GM12872 (cell line): Measurements from ENCODE around the gene GIMAP1.

Experiments used
- CTCF ChIP-seq: IDR thresholded peaks from 3 replicates; pipeline ENCODE4 v1.5.1; 2011; ENCODE audit warnings: low read depth, mild to moderate bottlenecking, low read length, moderate library complexity; ENCODE audit not compliant: insufficient read depth

The GIMAP1 gene

GRCh38 chr7:150695654-150696053, 20.8 kb upstream of the GIMAP1 start:
- no peak for TF ChIP-seq CTCF

- TF ChIP-seq CTCF = no peak
These were observed 13.2 kb upstream of the GIMAP1 start for GRCh38 chr7:150703209-150703608.

- TF ChIP-seq CTCF = peak; percentile 18; the same call in 1 of the 3 replicates
These were observed 1.1 kb upstream of the GIMAP1 start for GRCh38 chr7:150715293-150715692.

- TF ChIP-seq CTCF = no peak
These were observed 675 bp upstream of the GIMAP1 start for GRCh38 chr7:150715738-150716137.

GRCh38 chr7:150716939-150717338, 526 bp downstream of the GIMAP1 start:
- no peak for TF ChIP-seq CTCF

GRCh38 chr7:150717814-150718420, 1.5 kb downstream of the GIMAP1 start:
- no peak for TF ChIP-seq CTCF

- TF ChIP-seq CTCF = no peak
These were observed 3.0 kb downstream of the GIMAP1 start for GRCh38 chr7:150719436-150719835.
